Testis (tissue), 3 donors: ENCODE results near the gene MLPH. TPM values are rescaled to one million over a fixed set of nuclear protein-coding genes. Genes with fewer than 3 reads are reported as not detected.
A peak's percentile ranks its signal among the peaks of the same experiment; 100 is the strongest.

ENCODE experiments used
- DNase-seq: peaks from one replicate; pipeline ENCODE4 v3.0.0-alpha.2; 2019
- H3K27ac ChIP-seq, 2 donors: fragments of 200-600 bp; sonication (generic); one replicate each; pipeline ENCODE4 v1.5.1; 2019
- H3K27me3 ChIP-seq: fragments of 200-600 bp; sonication (generic); one replicate; pipeline ENCODE4 v1.5.1; 2019
- H3K36me3 ChIP-seq: fragments of 200-600 bp; sonication (generic); one replicate; pipeline ENCODE4 v1.5.1; 2017; ENCODE audit warnings: low read depth; ENCODE audit errors: missing control alignments
- H3K4me1 ChIP-seq: fragments of 200-600 bp; sonication (generic); one replicate; pipeline ENCODE4 v1.5.1; 2019
- H3K4me3 ChIP-seq, 2 donors: fragments of 200-600 bp; sonication (generic); one replicate each; pipeline ENCODE4 v1.5.1; 2017 to 2019
- H3K9me3 ChIP-seq: fragments of 200-600 bp; sonication (generic); one replicate; pipeline ENCODE4 v1.5.1; 2017
- POLR2A ChIP-seq: fragments of 450-650 bp; IDR thresholded peaks from one replicate; pipeline ENCODE4 v1.6.1; 2017; ENCODE audit warnings: antibody characterized with exemption, mild to moderate bottlenecking, moderate library complexity
- WGBS, 2 donors: methylation state at CpG; one replicate each; pipeline ENCODE4 v1.1.5; 2018; 5-methylcytosine and 5-hydroxymethylcytosine counted together
- intact Hi-C: fragments of 100-400 bp; cut with DNase I; formaldehyde crosslinking; loops from one replicate; pipeline ENCODE4 v1.15.1; 2023; ENCODE audit warnings: low total_unique reads
- polyA plus RNA-seq: library from polyadenylated mRNA; stranded (reverse); fragments of 350-450 nt; fragmentation: Illumina TruSeq; extraction: RNeasy Lipid Tissue Mini Kit (QIAGEN cat#74804); gene quantifications from one replicate; pipeline ENCODE4 v1.2.3, GENCODE V29; 2014; ENCODE audit warnings: low read depth, low replicate concordance; ENCODE audit not compliant: insufficient read depth
- total RNA-seq, 2 donors: library from RNA; depleted of rRNA; stranded (reverse); fragments of >200 nt; gene quantifications; one replicate each; pipeline ENCODE4 v1.2.3, GENCODE V29; 2016
- TF ChIP-seq, protein P1 (sequence below), 3 experiments: fragments of 450-650 bp in 2 of 3; fragments of 200-600 bp in 1 of 3; sonication (generic) in 1 of 3; IDR thresholded peaks; one replicate each; pipeline ENCODE4 v1.5.1; 2016 to 2019; ENCODE audit warnings: antibody characterized with exemption in 3 of 3, mild to moderate bottlenecking in 2 of 3, moderate library complexity in 1 of 3

The MLPH gene
- total and polyA plus RNA-seq, 3 donors from 2014 or later = 5.5 to 7.4 (median 6.5) TPM

DNA sequence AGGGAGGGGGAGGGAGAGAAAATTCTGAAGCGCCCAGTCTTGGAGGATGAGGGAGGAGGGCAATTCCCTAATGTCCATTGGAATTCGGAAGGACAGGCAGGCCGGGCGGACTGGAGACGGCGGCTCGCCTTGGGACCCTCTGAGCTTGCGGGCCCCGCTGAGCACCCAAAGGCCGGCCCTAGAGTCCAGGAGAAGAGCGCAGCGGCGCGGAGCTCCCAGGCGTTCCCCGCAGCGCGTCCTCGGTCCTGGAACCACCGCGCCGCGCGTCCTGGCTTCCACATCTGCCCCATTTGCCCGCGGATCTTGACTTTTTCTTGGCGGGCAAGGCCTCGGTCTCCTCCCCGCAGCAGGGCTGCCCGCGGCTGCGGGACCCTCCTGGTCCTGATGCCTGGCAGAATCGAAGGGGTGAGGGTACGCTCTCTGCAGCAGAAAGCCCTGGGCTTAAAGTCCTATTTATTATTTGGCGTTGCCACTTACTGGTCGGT is 675 bp upstream of the MLPH start:
- TF ChIP-seq POLR2A = no peak
- TF ChIP-seq, protein P1, sequence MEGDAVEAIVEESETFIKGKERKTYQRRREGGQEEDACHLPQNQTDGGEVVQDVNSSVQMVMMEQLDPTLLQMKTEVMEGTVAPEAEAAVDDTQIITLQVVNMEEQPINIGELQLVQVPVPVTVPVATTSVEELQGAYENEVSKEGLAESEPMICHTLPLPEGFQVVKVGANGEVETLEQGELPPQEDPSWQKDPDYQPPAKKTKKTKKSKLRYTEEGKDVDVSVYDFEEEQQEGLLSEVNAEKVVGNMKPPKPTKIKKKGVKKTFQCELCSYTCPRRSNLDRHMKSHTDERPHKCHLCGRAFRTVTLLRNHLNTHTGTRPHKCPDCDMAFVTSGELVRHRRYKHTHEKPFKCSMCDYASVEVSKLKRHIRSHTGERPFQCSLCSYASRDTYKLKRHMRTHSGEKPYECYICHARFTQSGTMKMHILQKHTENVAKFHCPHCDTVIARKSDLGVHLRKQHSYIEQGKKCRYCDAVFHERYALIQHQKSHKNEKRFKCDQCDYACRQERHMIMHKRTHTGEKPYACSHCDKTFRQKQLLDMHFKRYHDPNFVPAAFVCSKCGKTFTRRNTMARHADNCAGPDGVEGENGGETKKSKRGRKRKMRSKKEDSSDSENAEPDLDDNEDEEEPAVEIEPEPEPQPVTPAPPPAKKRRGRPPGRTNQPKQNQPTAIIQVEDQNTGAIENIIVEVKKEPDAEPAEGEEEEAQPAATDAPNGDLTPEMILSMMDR (IDR thresholded peaks at IDR 0.05) = no peak
- Histone ChIP-seq H3K4me3 (peak overlapping the region; percentile 26 to 63), H3K27me3 (no peaks in the 10 kb centered on the region), H3K9me3 (no peaks in the 10 kb centered on the region), H3K36me3 (no peaks in the 10 kb centered on the region), H3K27ac (no peak overlapping the region), H3K4me1 (peaks cover 17% of the 10 kb centered on the region)
- intact Hi-C loops = no loop called here
- DNase-seq = no peak
- 1 to 3% methylated on average over 21 to 36 of the region's 36 CpGs for WGBS, 2 donors

DNA sequence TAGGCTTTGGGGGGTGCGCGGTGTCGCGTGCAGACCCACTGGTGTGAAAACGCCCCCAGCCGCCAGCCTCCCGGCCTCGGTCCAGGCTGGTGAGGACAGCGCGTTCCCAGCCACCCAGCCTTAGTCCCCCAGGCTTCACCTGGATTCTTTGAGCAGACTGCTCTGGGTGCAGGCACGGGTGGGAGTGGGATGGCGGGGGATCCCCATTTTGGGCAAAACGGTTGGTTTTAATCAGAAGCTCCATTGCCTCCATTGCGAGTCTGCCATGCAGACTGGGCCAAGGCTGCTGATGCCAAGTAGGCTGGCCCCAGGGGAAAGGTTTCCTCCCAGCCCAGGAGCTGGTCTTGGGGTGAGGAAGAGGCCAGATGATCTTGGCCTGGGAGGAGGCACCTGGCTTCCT is 445 bp downstream of the MLPH start:
- DNase-seq = no peak
- WGBS, 2 donors = 38 to 61% methylated on average over 8 to 13 of the region's 14 CpGs
- TF ChIP-seq, protein P1 (IDR thresholded peaks at IDR 0.05) = no peak
- TF ChIP-seq POLR2A = no peak
- no peaks in the 10 kb centered on the region for H3K9me3 ChIP-seq
- no peaks in the 10 kb centered on the region for H3K27me3 ChIP-seq
- peaks cover 13% of the 10 kb centered on the region for H3K4me1 ChIP-seq
- peak overlapping the region; percentile 26 to 63 for H3K4me3 ChIP-seq
- intact Hi-C loops = no loop called here
- H3K27ac ChIP-seq = no peak overlapping the region
- no peaks in the 10 kb centered on the region for H3K36me3 ChIP-seq

DNA sequence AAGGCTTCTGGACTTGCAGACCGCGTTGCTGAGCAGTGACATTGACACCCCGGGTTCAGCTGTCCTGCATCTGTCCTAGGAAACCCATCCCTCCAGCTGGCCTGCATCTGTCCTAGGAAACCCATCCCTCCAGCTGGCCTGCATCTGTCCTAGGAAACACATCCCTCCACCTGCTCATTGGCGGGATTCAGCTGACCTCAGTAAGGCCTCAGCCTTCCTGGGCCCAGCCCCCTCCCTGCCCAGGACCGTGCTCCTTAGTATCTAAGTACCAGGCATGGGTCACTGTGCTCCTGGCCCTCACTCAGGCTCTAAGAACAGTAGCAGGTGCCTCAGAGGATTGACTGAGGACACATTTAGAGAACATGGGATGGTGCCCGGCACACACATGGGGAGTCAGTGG is 1.2 kb downstream of the MLPH start:
- intact Hi-C loops = no loop called here
- Histone ChIP-seq H3K27ac (no peak overlapping the region), H3K4me1 (peaks cover 13% of the 10 kb centered on the region), H3K27me3 (no peaks in the 10 kb centered on the region), H3K9me3 (no peaks in the 10 kb centered on the region), H3K4me3 (no peak overlapping the region), H3K36me3 (no peaks in the 10 kb centered on the region)
- no peak for DNase-seq
- TF ChIP-seq POLR2A = no peak
- TF ChIP-seq, protein P1 (IDR thresholded peaks at IDR 0.05) = no peak
- WGBS, 2 donors = 87 to 88% methylated on average over 6 of the region's 6 CpGs

DNA sequence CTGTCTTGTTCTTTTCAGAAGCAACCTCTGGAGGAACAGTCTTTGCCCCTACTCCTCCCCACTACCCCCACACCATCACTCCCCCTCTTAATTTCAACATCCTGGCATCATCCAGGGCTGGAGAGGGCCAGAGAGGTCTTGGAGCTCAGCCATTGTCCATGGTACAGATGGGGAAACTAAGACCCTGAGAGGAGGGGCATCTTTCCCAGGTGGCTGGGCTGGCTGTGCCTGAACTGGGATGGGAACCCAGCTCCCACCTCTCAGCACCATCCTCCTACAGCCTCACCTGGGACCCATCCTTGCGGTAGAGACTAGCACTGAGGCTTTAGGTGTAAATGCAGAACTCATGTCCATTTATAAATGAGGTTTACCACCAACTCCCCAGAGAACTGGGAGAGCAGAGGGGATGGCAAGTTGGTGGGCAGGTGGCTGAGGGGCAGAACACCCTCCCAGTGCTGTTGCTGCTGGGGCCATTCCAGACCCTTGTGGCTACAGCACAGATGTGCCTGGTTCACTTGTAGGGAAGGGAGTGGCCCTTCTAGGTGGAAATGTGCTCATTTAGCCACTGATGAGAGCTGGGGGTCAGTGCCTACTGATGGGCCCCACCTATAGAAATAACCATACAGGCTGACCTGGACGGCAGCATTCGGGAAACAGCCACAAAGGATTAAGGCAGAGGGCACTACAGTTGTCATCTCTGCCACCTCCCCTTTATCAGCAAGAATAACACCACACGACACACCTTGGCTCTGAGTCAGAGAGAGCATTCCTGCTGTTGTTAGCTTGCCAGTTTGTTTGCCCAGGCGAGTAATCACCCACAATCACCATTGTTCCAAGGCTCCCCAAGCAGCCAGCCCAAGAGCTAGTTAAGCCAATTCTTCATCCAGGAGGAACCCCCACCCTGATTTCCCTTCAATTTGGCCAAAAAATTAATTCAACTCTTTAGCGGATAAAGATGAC is 2.1 kb downstream of the MLPH start:
- no peak for DNase-seq
- TF ChIP-seq POLR2A = no peak
- TF ChIP-seq, protein P1 (IDR thresholded peaks at IDR 0.05) = no peak
- Histone ChIP-seq H3K9me3 (no peaks in the 10 kb centered on the region), H3K4me3 (no peak overlapping the region), H3K27me3 (no peaks in the 10 kb centered on the region), H3K4me1 (peaks cover 13% of the 10 kb centered on the region), H3K36me3 (no peaks in the 10 kb centered on the region), H3K27ac (no peak overlapping the region)
- intact Hi-C loops = no loop called here
- 76 to 84% methylated on average over 4 to 6 of the region's 6 CpGs for WGBS, 2 donors
